HK-2 (cell line): ENCODE measurements around the gene CAPRIN2.

Source experiments
- DNase-seq: peaks from one replicate; pipeline ENCODE4 v3.0.0-alpha.2; 2018; ENCODE audit not compliant: unreplicated experiment

Gene CAPRIN2

GRCh38 chr12:30754750-30755394, at the start of gene CAPRIN2:
Gene CAPRIN2, minus strand, starts transcription at chr12:30754951. Its CDS starts 1,431 bp downstream, at chr12:30753520.
- DNase-seq, result peak; percentile 98

GRCh38 chr12:30797689-30798088, 42.9 kb upstream of the CAPRIN2 start:
- DNase-seq, result no peak

GRCh38 chr12:30796891-30797371, 42.2 kb upstream of the CAPRIN2 start:
- peak; percentile 27 for DNase-seq

- DNase-seq, result no peak
Observed at GRCh38 chr12:30796313-30796780, 41.6 kb upstream of the CAPRIN2 start.

- DNase-seq, result peak; percentile 89
Observed at GRCh38 chr12:30795410-30796312, 40.9 kb upstream of the CAPRIN2 start.

- peak; percentile 79 for DNase-seq
Observed at GRCh38 chr12:30794591-30795409, 40.0 kb upstream of the CAPRIN2 start.

GRCh38 chr12:30794020-30794419, 39.3 kb upstream of the CAPRIN2 start:
- no peak for DNase-seq

- no peak for DNase-seq
Observed at GRCh38 chr12:30792648-30793499, 38.1 kb upstream of the CAPRIN2 start.

- DNase-seq, result no peak
Observed at GRCh38 chr12:30792085-30792484, 37.3 kb upstream of the CAPRIN2 start.

- DNase-seq, result no peak
Observed at GRCh38 chr12:30788754-30789153, 34.0 kb upstream of the CAPRIN2 start.

- DNase-seq, result no peak
Observed at GRCh38 chr12:30785630-30786029, 30.9 kb upstream of the CAPRIN2 start.

- DNase-seq, result no peak
Observed at GRCh38 chr12:30784508-30784907, 29.8 kb upstream of the CAPRIN2 start.

- no peak for DNase-seq
Observed at GRCh38 chr12:30783946-30784345, 29.2 kb upstream of the CAPRIN2 start.

- DNase-seq, result no peak
Observed at GRCh38 chr12:30782316-30783173, 27.8 kb upstream of the CAPRIN2 start.

GRCh38 chr12:30779578-30779977, 24.8 kb upstream of the CAPRIN2 start:
- DNase-seq, result no peak

- no peak for DNase-seq
Observed at GRCh38 chr12:30779178-30779577, 24.4 kb upstream of the CAPRIN2 start.

GRCh38 chr12:30774599-30774998, 19.8 kb upstream of the CAPRIN2 start:
- no peak for DNase-seq

GRCh38 chr12:30769802-30770201, 15.1 kb upstream of the CAPRIN2 start:
- DNase-seq, result no peak

- DNase-seq, result no peak
Observed at GRCh38 chr12:30764251-30764650, 9.5 kb upstream of the CAPRIN2 start.

GRCh38 chr12:30763053-30763452, 8.3 kb upstream of the CAPRIN2 start:
- DNase-seq, result no peak
